IMR-90 (cell line): ENCODE measurements around the gene RIPK3. TPM values are rescaled to one million over a fixed set of nuclear protein-coding genes. Genes with fewer than 3 reads are reported as not detected.

Experiments used
- ATAC-seq: fragments of 200-7000 bp; cut with Tn5 transposase; 2 replicates; pipeline ENCODE4 v1.9.1; 2020; ENCODE audit warnings: low read depth, mild to moderate bottlenecking, moderate library complexity
- BruUV-seq: library from RNA; stranded (reverse); fragments of 400-500 nt; replicated peaks from 2 replicates; lab custom pipeline; 2021; lab: Mats Ljungman, UMichigan
- CTCF ChIA-PET: fragments of 300-600 bp; formaldehyde crosslinking; extraction: SDS; loops from one replicate; lab custom pipeline; 2021; ENCODE audit warnings: antibody characterized with exemption; lab: Yijun Ruan, JAX
- POLR2A ChIA-PET: fragments of 300-600 bp; sonication (Branson Sonifier 250); formaldehyde crosslinking; loops from one replicate; lab custom pipeline; 2022; ENCODE audit warnings: antibody characterized with exemption; ENCODE audit not compliant: unreplicated experiment; lab: Charles Lee
- DNase-seq: peaks from one replicate; pipeline ENCODE4 v3.0.0; 2013
- H2AFZ ChIP-seq: replicated peaks from 2 replicates; pipeline ENCODE3; 2013; ENCODE audit warnings: low read length, mild to moderate bottlenecking; ENCODE audit not compliant: poor library complexity
- H2AK5ac ChIP-seq: 2 replicates; pipeline ENCODE4 v1.6.1; 2013; ENCODE audit warnings: low read depth, low read length, inconsistent platforms
- H2AK9ac ChIP-seq: replicated peaks from 2 replicates; pipeline ENCODE3; 2013; ENCODE audit warnings: mild to moderate bottlenecking, low read depth, low read length, moderate library complexity; ENCODE audit not compliant: poor library complexity
- H2BK120ac ChIP-seq: 2 replicates; pipeline ENCODE4 v1.6.1; 2013; ENCODE audit warnings: low read depth, low read length, inconsistent platforms
- H2BK15ac ChIP-seq: 3 replicates; pipeline ENCODE4 v1.6.1; 2013; ENCODE audit warnings: low read depth, low read length, inconsistent platforms
- H2BK20ac ChIP-seq: 2 replicates; pipeline ENCODE4 v1.6.1; 2013; ENCODE audit warnings: low read depth, mild to moderate bottlenecking, inconsistent platforms, low read length, moderate library complexity
- H2BK5ac ChIP-seq: 2 replicates; pipeline ENCODE4 v1.6.1; 2013; ENCODE audit warnings: mild to moderate bottlenecking, low read depth, low read length, inconsistent platforms; ENCODE audit not compliant: poor library complexity, severe bottlenecking
- H3K14ac ChIP-seq: replicated peaks from 2 replicates; pipeline ENCODE4 v1.6.1; 2013; ENCODE audit warnings: low read depth, low read length, inconsistent platforms
- H3K18ac ChIP-seq: 2 replicates; pipeline ENCODE4 v1.6.1; 2013; ENCODE audit warnings: low read depth, low read length, control low read depth
- H3K23ac ChIP-seq: 2 replicates; pipeline ENCODE4 v1.6.1; 2013; ENCODE audit warnings: low read depth, low read length, inconsistent platforms
- H3K27ac ChIP-seq: 2 replicates; pipeline ENCODE4 v1.5.1; 2013; ENCODE audit warnings: mild to moderate bottlenecking, control low read depth, low read length; ENCODE audit not compliant: insufficient read depth
- H3K27me3 ChIP-seq: 2 replicates; pipeline ENCODE4 v1.6.1; 2013; ENCODE audit warnings: low read length; ENCODE audit not compliant: control insufficient read depth, insufficient read depth
- H3K36me3 ChIP-seq: 2 replicates; pipeline ENCODE4 v1.6.1; 2013; ENCODE audit warnings: low read length, mixed read lengths; ENCODE audit not compliant: control insufficient read depth, insufficient read depth
- H3K4ac ChIP-seq: 2 replicates; pipeline ENCODE4 v1.6.1; 2013; ENCODE audit warnings: low read depth, low read length, inconsistent platforms
- H3K4me1 ChIP-seq: 2 replicates; pipeline ENCODE4 v1.6.1; 2013; ENCODE audit warnings: low read length, mixed read lengths; ENCODE audit not compliant: control insufficient read depth, insufficient read depth
- H3K4me2 ChIP-seq: 2 replicates; pipeline ENCODE4 v1.6.1; 2013; ENCODE audit warnings: low read depth, mild to moderate bottlenecking, control low read depth, low read length, moderate library complexity
- H3K4me3 ChIP-seq: 2 replicates; pipeline ENCODE4 v1.5.1; 2013; ENCODE audit warnings: low read depth, mild to moderate bottlenecking, control low read depth, low read length, moderate library complexity; ENCODE audit not compliant: insufficient read depth
- H3K56ac ChIP-seq: 2 replicates; pipeline ENCODE4 v1.6.1; 2013; ENCODE audit warnings: low read length, inconsistent platforms; ENCODE audit not compliant: insufficient read depth; ENCODE audit errors: extremely low read depth
- H3K79me1 ChIP-seq, 2 experiments: 2 replicates each; pipeline ENCODE4 v1.6.1; 2013; ENCODE audit warnings: low read length in 2 of 2, inconsistent platforms in 1 of 2, low read depth in 1 of 2
- H3K9ac ChIP-seq: 2 replicates; pipeline ENCODE4 v1.6.1; 2013; ENCODE audit warnings: low read depth, low read length, control low read depth
- H3K9me1 ChIP-seq: 2 replicates; pipeline ENCODE4 v1.6.1; 2013; ENCODE audit warnings: low read length, inconsistent platforms; ENCODE audit not compliant: insufficient read depth
- H3K9me3 ChIP-seq: 2 replicates; pipeline ENCODE4 v1.6.1; 2013; ENCODE audit warnings: low read length; ENCODE audit not compliant: control insufficient read depth, insufficient read depth
- H4K20me1 ChIP-seq: 2 replicates; pipeline ENCODE4 v1.6.1; 2013; ENCODE audit warnings: low read length, inconsistent platforms; ENCODE audit not compliant: insufficient read depth
- H4K5ac ChIP-seq: 2 replicates; pipeline ENCODE4 v1.6.1; 2013; ENCODE audit warnings: mild to moderate bottlenecking, low read depth, low read length, control low read depth
- H4K8ac ChIP-seq, 2 experiments: 2 replicates each; pipeline ENCODE4 v1.6.1; 2013; ENCODE audit warnings: low read depth in 2 of 2, low read length in 2 of 2, control low read depth in 1 of 2, inconsistent platforms in 1 of 2
- H4K91ac ChIP-seq: 2 replicates; pipeline ENCODE4 v1.6.1; 2013; ENCODE audit warnings: low read depth, low read length, inconsistent platforms; ENCODE audit not compliant: insufficient read depth
- ELK1 ChIP-seq: fragments of 150-350 bp; IDR thresholded peaks from 2 replicates; pipeline ENCODE4 v1.6.1; 2016; ENCODE audit warnings: low read depth, mild to moderate bottlenecking, low read length, moderate library complexity, borderline replicate concordance
- MAFK ChIP-seq: IDR thresholded peaks from 2 replicates; pipeline ENCODE4 v1.6.1; 2012; ENCODE audit warnings: low read depth, low read length, improper control_type of control experiment
- SMC3 ChIP-seq: fragments of 150-350 bp; IDR thresholded peaks from 2 replicates; pipeline ENCODE4 v1.6.1; 2016; ENCODE audit warnings: low read depth, mild to moderate bottlenecking, antibody characterized with exemption, low read length, moderate library complexity
- WGBS, 2 experiments: methylation state at CpG; one replicate each; pipeline versions ENCODE4 v1.1.5 to v1.1.7; 2013; ENCODE audit warnings: missing lambda C conversion rate in 2 of 2; ENCODE audit not compliant: insufficient read length in 1 of 2; ENCODE audit errors: extremely low coverage in 2 of 2; 5-methylcytosine and 5-hydroxymethylcytosine counted together
- dilution Hi-C: fragments of 300-500 bp; cut with HindIII; formaldehyde crosslinking; loops from one replicate; pipeline ENCODE4 v1.14.3; 2018; ENCODE audit warnings: low sequenced_read_pairs; ENCODE audit not compliant: unreplicated experiment
- in situ Hi-C: fragments of 300-500 bp; cut with MboI; formaldehyde crosslinking; loops from 3 replicates; pipeline ENCODE4 v1.14.3; 2019; ENCODE audit warnings: low sequenced_read_pairs, inconsistent platforms, mixed read lengths
- intact Hi-C: fragments of 100-400 bp; cut with micrococcal nuclease; formaldehyde crosslinking; loops from 2 replicates; pipeline ENCODE4 v1.10.0; 2022
- polyA plus RNA-seq, 3 experiments: library from polyadenylated mRNA; depleted of rRNA; stranded (reverse); fragments of >200 nt; gene quantifications; 2 replicates each; pipeline ENCODE4 v1.2.3, GENCODE V29; 2012; ENCODE audit warnings: low replicate concordance in 1 of 3
- total RNA-seq: library from RNA; depleted of rRNA; stranded (reverse); fragments of >200 nt; gene quantifications from 2 replicates; pipeline ENCODE4 v1.2.3, GENCODE V29; 2012

RIPK3 gene
- total and polyA plus RNA-seq, 2 of the 4 experiments (the other 2 are of a cell fraction) = 0.09 TPM; not detected in 1

GRCh38 chr14:24351517-24351916 is 11.7 kb upstream of the RIPK3 start:
- H4K5ac ChIP-seq = no peak overlapping the region
- no peak overlapping the region for H2AK5ac ChIP-seq
- no peak overlapping the region for H3K56ac ChIP-seq
- H3K18ac ChIP-seq = no peak overlapping the region
- H3K14ac ChIP-seq = no peak overlapping the region
- no peak overlapping the region for H2BK15ac ChIP-seq
- H3K9ac ChIP-seq = no peak overlapping the region
- H4K91ac ChIP-seq = no peak overlapping the region; the same call in 1 of the 2 replicates
- ChIA-PET POLR2A (no interaction called here), CTCF (interaction anchor here (2.1 to 2.4 kb wide), 2 partner anchors 19 to 80 kb away, joined by 9 to 11 read pairs; no protein-coding TSS in a partner anchor)
- H3K79me1 ChIP-seq = no peaks in the 10 kb centered on the region
- 0% methylated on average over 1 of the region's 4 CpGs; no CpG with 5 or more reads in 1 of the 2 experiments for WGBS, 2 experiments
- no peak overlapping the region for H2BK120ac ChIP-seq
- ATAC-seq (peak; percentile 83), DNase-seq (peak; percentile 43)
- no peak overlapping the region for H2BK5ac ChIP-seq
- peak overlapping the region; percentile 19; the same call in 1 of the 2 replicates for H3K4me2 ChIP-seq
- no peak overlapping the region for H2AK9ac ChIP-seq
- H3K9me1 ChIP-seq = peaks cover 3% of the 10 kb centered on the region; the same call in 1 of the 2 replicates
- no peak overlapping the region for H3K4me3 ChIP-seq
- TF ChIP-seq MAFK = peak; percentile 33; the same call in 1 of the 2 replicates
- no peak for TF ChIP-seq SMC3
- TF ChIP-seq ELK1 = no peak
- H2AFZ ChIP-seq = peak overlapping the region; percentile 59
- H3K36me3 ChIP-seq = no peaks in the 10 kb centered on the region
- no peak overlapping the region for H2BK20ac ChIP-seq
- no peaks in the 10 kb centered on the region for H4K20me1 ChIP-seq
- peaks cover 24% of the 10 kb centered on the region for H3K27me3 ChIP-seq
- H3K4me1 ChIP-seq = peaks cover 9% of the 10 kb centered on the region
- no peak overlapping the region for H3K4ac ChIP-seq
- in situ Hi-C loops (no loop called here), intact Hi-C loops (no loop called here), dilution Hi-C loops (no loop called here)
- no peak overlapping the region for H4K8ac ChIP-seq
- no peaks in the 10 kb centered on the region for H3K9me3 ChIP-seq
- no peak overlapping the region for H3K27ac ChIP-seq
- H3K23ac ChIP-seq = 0 out of 2 replicates have a peak overlapping the region, but pooled peaks have one; percentile 47
- BruUV-seq = no TSS peak
